HG03025 (cell line): ENCODE data around the gene GUCA2B.

Source experiments
- ATAC-seq: cut with Tn5 transposase; IDR thresholded peaks from one replicate; pipeline ENCODE4 v1.9.1; 2021; ENCODE audit warnings: mild to moderate bottlenecking, moderate library complexity; ENCODE audit not compliant: unreplicated experiment, low FRiP score

GUCA2B gene

DNA sequence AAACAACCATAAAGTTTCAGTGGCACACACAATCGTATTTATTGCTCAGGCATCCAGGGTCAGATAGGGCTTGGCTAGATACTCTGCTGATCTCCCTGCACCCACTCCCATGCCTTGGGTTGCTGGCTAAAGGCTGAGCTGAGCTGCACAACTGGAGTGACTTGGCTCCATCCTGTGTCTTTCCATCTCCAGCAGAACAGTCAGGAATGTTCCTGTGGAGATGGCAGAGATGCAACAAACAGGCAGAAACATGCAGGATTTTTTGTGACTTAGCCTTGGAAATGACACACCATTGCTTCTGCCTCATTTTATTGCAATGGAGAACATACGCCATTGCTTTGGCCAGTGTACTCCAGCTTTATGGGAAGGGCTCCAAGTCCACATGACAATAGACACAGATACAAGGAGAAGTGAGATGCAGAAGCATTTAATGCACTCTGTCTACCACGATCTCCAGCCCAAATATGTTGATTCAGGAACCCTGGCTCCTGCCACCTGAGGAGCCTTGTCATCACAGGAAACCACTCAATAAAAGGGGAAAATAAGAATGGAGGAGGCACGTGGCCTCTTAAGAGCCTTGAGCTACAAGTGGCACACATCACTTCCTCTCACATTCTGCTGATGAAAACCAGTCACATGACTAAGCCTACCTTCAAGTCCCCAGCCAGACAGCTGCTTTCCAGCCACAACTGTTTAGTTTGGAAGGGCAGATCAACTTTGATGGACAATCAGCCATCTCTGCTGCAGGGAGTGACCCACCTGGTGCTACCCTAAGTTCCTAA is 10.1 kb upstream of the GUCA2B start:
- ATAC-seq = no peak

- ATAC-seq = no peak
Measured at GRCh38 chr1:42143896-42144710, 9.1 kb upstream of the GUCA2B start.

- ATAC-seq = no peak
Measured at GRCh38 chr1:42144711-42145388, 8.4 kb upstream of the GUCA2B start.

GRCh38 chr1:42145389-42145716 is 7.9 kb upstream of the GUCA2B start:
- no peak for ATAC-seq

DNA sequence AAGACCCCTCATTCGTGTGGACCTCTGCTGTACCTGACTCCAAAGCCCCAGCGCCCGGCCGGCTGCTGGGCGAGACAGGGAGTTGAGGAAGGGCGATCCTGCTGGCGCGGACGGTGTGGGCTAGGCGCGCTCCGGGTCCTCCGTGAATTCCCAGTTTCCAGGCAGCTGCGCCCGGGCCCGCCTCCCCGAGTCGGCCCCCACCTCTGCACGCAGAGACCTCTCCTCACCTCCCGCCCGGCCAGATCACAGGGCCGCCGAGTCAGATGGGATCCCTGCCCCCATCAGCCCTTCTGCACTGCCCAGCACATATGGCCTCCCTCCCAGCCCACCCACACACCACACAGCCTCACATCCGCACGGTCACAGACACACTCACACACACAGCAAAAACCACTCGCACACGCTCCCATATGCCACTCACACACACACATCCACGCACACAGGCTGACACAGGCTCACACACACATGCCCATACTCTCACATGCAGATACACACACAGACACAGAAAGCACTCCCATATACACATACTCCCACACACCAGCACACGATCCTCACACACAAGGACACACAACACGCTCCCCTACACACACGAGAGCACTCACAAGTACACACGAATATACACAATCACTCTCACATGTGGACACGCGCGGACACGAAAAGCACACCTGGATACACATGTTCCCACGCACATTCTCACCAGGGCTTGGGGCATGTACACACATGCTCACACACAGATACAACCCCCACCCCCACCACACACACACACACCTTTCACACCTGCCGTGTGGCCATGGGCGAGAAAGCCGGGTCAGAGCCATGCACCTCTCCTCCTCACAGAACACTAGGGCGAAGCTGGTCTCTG is 7.2 kb upstream of the GUCA2B start:
- no peak for ATAC-seq

- ATAC-seq = no peak
Measured at GRCh38 chr1:42146626-42147320, 6.4 kb upstream of the GUCA2B start.

GRCh38 chr1:42148166-42148565 is 5.0 kb upstream of the GUCA2B start:
- no peak for ATAC-seq

DNA sequence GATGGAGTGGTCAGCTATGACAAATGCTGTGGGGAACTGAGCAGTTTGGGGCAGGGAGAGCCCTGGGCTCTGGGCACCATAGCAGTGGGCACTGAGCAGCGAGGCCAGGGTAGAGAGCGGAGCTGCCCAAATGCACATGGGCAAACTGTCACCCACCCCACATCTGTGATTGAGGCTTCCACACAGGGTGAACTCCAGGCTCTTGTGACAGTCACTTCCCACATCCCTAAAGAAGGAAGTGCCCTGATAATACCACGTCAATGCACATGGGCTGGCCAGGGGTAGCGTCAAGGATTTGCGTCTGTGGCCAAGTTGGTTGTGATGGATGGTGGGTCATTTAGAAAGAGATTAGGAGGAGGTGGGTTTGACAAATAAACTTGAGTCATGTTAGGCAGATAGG is 2.6 kb upstream of the GUCA2B start:
- no peak for ATAC-seq

DNA sequence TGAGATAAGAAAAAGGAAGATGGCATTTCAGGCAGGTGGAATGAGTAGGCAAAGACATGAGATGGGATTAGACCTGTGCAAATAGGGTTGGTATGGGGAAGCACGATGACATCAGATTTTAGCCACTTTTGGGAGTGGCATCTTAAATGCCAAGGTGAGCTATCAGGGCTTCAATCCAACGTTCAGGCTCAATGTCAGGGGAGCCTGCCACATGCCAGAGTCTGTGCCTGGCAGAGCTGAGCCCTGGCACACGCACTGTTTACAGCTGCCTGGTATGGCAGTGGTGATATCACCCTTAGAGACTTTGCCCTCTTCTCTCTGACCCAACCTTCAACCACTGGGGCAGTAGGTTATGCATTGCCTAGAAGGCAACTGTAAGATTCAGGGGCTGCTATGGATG is 1.1 kb upstream of the GUCA2B start:
- no peak for ATAC-seq

DNA sequence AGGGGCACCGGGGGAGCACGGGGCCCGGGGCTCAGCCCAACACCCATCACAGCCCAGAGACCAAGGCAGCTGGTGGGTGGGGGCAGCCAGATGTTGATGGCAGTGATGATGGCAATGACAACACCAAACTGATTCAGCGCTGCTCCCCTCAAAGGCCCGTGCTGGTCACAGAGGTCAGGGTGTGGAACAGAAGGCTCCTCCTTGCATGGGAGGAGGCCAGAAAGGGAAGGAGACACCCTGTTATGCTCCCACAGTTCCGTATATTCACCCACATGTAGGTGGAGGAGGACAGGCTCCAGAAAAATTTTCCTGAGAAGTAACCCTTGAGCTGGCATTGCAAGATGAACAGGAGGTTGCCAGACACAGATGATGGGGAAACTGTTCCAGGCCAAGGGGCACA is 414 bp downstream of the GUCA2B start:
- no peak for ATAC-seq

DNA sequence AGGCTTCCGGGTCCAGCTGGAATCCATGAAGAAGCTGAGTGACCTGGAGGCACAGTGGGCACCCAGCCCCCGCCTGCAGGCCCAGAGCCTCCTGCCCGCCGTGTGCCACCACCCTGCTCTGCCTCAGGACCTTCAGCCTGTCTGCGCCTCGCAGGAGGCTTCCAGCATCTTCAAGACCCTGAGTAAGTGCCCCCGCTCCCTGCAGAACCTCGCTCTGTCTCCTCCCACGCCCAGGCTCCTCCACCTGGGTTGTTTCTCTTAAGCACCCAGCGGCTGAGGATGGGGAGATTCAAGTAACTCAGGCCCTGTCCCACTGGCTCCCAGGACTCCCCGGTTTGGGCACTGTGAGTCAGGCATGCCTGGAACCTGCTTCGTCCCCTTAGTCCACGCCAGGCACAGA is 1.5 kb downstream of the GUCA2B start:
- ATAC-seq = no peak

GRCh38 chr1:42155362-42155761 is 2.2 kb downstream of the GUCA2B start:
- ATAC-seq = no peak

GRCh38 chr1:42157667-42158066 is 4.5 kb downstream of the GUCA2B start:
- no peak for ATAC-seq

GRCh38 chr1:42158189-42158588 is 5.0 kb downstream of the GUCA2B start:
- ATAC-seq = no peak

DNA sequence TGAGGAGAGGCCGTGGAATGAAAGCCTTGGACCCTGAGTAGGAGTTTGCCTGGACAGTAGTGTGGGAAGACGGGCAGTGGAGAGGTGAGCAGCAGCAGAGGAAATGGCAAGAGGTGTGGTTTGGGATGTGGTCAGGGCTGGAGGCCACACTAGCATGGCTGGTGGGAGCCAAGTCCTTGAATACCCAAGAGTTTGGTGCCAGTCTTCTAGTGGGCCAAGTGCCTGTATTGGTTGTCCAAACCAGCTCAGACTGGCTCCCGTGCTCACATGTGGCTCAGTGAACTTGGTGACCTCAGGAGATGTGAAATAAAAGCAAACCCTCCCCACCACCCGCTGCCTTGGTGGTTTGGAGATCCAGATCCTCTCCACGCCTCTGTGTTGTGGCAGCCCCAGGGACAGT is 9.0 kb downstream of the GUCA2B start:
- ATAC-seq = no peak

GRCh38 chr1:42163114-42163513 is 9.9 kb downstream of the GUCA2B start:
- no peak for ATAC-seq

DNA sequence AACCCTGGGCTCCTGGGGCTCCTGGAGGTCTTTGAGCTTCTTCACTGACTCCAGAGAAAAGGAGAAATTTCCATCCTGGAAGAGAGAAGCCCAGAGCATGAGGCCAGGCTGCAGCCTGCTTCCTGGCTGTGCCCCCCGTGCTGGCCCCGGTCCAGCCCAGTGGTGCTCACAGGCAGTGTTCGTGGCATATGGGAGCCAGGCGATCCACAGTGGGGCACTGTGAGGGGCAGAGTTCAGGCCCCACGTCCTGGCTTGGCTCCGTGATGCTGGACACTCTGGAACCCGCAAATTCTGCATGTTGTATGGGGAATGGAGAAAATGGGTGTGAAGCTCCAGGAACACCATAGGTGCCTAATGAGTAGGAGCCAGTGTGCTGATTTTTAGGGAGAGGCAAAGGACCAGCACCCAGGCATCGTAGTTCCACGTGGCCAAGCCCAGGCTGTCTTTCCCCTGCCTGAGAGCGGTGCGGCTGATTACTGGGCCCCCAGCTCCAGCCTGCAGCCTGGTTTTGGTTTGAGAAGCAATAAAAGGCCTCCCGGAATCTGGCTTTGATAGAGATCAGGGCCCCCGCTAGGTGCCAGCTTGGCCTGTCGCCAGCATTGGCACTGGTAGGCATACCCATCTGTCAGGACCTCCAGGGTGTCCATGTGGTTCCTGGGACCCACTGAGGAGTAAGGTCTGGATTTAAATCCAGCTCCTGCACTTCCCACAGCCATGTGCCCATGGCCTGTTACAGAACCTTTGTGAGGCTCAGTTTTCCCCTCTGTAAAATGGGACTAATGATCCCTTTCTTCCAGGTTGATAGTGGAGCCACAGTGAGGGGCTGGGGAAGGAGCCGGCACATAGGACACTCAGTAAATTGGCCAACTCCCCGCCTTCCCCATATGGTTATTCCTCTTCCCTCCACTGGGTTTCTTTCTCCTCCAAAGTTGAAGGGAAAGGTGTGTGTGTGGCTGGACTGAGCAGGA is 10.6 kb downstream of the GUCA2B start:
- ATAC-seq = no peak

DNA sequence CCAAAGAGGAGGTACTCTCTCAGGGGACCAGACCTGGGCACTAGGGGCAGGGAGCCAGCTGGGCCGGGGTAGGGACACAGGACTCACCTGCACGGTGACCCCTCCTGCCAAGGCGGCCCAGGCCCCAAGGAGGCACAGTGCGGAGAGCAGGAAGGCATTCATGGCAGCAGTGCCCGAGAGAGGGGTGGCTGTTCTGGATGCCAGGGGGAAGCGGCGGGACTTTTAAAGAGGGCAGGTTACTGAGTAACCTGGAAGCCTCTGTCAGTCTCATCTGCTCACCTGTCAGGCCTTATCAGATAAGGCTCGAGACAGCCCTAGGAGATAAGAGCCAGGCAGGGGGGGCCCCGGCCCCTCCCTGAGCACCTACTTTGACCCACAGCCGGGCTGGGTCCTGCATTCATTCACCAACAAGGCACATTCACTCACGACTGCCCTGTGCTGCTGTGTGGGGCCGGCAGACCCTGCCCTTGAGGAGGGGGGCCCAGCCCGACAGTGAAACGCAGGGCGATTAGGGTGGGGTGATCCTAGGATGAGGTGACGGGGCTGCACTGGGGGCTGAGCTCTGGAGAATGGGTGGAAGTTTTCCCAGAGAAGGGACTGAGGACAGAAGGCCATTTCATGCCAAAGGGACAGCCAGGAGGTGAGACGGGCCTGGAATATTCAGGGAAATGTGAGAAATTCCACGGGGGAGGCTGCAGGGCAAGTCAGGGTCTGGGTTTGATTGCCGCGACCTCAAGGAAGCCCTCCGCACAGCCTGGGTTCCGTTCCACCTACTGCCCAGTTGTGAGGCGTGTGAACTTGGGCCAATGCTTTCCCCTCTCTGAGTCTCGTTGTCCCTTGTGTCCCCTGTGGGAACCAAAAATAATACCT is 11.6 kb downstream of the GUCA2B start, which contains the start of gene GUCA2A:
Gene GUCA2A (minus strand): TSS at position 195 of the 870 bp plus-strand sequence. CDS start 33 bp downstream, at position 162.
- no peak for ATAC-seq
